Neuronal stem cell (in vitro differentiated cells): ENCODE data around the gene C4orf36. TPM values are rescaled to one million over a fixed set of nuclear protein-coding genes. Genes with fewer than 3 reads are reported as not detected.

Experiments used
- DNase-seq: peaks from one replicate; pipeline ENCODE4 v3.0.0-alpha.2; 2013; ENCODE audit warnings: low spot score
- H2AFZ ChIP-seq: one replicate; pipeline ENCODE4 v1.6.1; 2013; ENCODE audit warnings: mild to moderate bottlenecking, low read length, inconsistent platforms
- H2AK5ac ChIP-seq: 2 replicates; pipeline ENCODE4 v1.6.1; 2013; ENCODE audit warnings: low read depth, mild to moderate bottlenecking, inconsistent platforms, low read length, moderate library complexity, mixed read lengths
- H2BK120ac ChIP-seq: 2 replicates; pipeline ENCODE4 v1.6.1; 2013; ENCODE audit warnings: low read depth, mild to moderate bottlenecking, inconsistent platforms, low read length, moderate library complexity, mixed read lengths
- H2BK12ac ChIP-seq: one replicate; pipeline ENCODE4 v1.6.1; 2013; ENCODE audit warnings: low read length, inconsistent platforms
- H2BK15ac ChIP-seq: 2 replicates; pipeline ENCODE4 v1.6.1; 2013; ENCODE audit warnings: mild to moderate bottlenecking, low read length, inconsistent platforms, mixed read lengths
- H2BK5ac ChIP-seq: one replicate; pipeline ENCODE4 v1.6.1; 2013; ENCODE audit warnings: inconsistent platforms, mild to moderate bottlenecking, low read length, moderate library complexity
- H3K14ac ChIP-seq: one replicate; pipeline ENCODE4 v1.6.1; 2013; ENCODE audit warnings: low read length, inconsistent platforms
- H3K18ac ChIP-seq: 2 replicates; pipeline ENCODE4 v1.6.1; 2013; ENCODE audit warnings: low read length, inconsistent platforms
- H3K23ac ChIP-seq: 2 replicates; pipeline ENCODE4 v1.6.1; 2013; ENCODE audit warnings: low read depth, mild to moderate bottlenecking, mixed read lengths, low read length, inconsistent platforms; ENCODE audit not compliant: poor library complexity
- H3K27ac ChIP-seq: replicated peaks from 3 replicates; pipeline ENCODE4 v1.5.1; 2013; ENCODE audit warnings: low read length, inconsistent platforms
- H3K27me3 ChIP-seq, 3 experiments: 2 replicates each; pipeline ENCODE4 v1.6.1; 2013; ENCODE audit warnings: low read length in 3 of 3, mild to moderate bottlenecking in 2 of 3, inconsistent platforms in 1 of 3, low read depth in 1 of 3, mixed read lengths in 1 of 3, moderate library complexity in 1 of 3; ENCODE audit not compliant: control insufficient read depth in 3 of 3, insufficient read depth in 3 of 3
- H3K36me3 ChIP-seq, 2 donors: replicated peaks in 1 of 2; 2 replicates each; pipeline ENCODE4 v1.6.1; 2013; ENCODE audit warnings: low read length in 2 of 2; ENCODE audit not compliant: control insufficient read depth in 2 of 2, insufficient read depth in 2 of 2
- H3K4ac ChIP-seq: 2 replicates; pipeline ENCODE4 v1.6.1; 2013; ENCODE audit warnings: inconsistent platforms, mild to moderate bottlenecking, low read length, moderate library complexity
- H3K4me1 ChIP-seq, 2 donors: 1 replicate in 1 of 2; 2 replicates in 1 of 2; pipeline ENCODE4 v1.6.1; 2013; ENCODE audit warnings: low read length in 2 of 2, low read depth in 1 of 2; ENCODE audit not compliant: control insufficient read depth in 2 of 2, insufficient read depth in 1 of 2
- H3K4me2 ChIP-seq: one replicate; pipeline ENCODE4 v1.6.1; 2013; ENCODE audit warnings: mild to moderate bottlenecking, low read length, inconsistent platforms; ENCODE audit not compliant: insufficient read depth, poor library complexity, severe bottlenecking
- H3K4me3 ChIP-seq, 2 donors: 2 replicates each; pipeline ENCODE4 v1.5.1; 2013; ENCODE audit warnings: low read length in 2 of 2, mild to moderate bottlenecking in 2 of 2, inconsistent platforms in 1 of 2, moderate library complexity in 1 of 2
- H3K79me1 ChIP-seq: one replicate; pipeline ENCODE4 v1.6.1; 2013; ENCODE audit warnings: low read depth, mild to moderate bottlenecking, inconsistent platforms, low read length, moderate library complexity
- H3K9ac ChIP-seq: one replicate; pipeline ENCODE4 v1.6.1; 2013; ENCODE audit warnings: mild to moderate bottlenecking, low read depth, low read length, inconsistent platforms; ENCODE audit not compliant: poor library complexity
- H3K9me3 ChIP-seq, 2 donors: replicated peaks in 1 of 2; 2 replicates each; pipeline versions ENCODE3 to v1.6.1; 2013; ENCODE audit warnings: low read length in 2 of 2, mild to moderate bottlenecking in 2 of 2, inconsistent platforms in 1 of 2, low read depth in 1 of 2, mixed read lengths in 1 of 2, moderate library complexity in 1 of 2; ENCODE audit not compliant: control insufficient read depth in 2 of 2, insufficient read depth in 1 of 2
- H4K8ac ChIP-seq: one replicate; pipeline ENCODE4 v1.6.1; 2013; ENCODE audit warnings: low read depth, mild to moderate bottlenecking, inconsistent platforms, low read length, moderate library complexity
- H4K91ac ChIP-seq: one replicate; pipeline ENCODE4 v1.6.1; 2013; ENCODE audit warnings: low read length, low read depth, mild to moderate bottlenecking, inconsistent platforms; ENCODE audit not compliant: poor library complexity
- WGBS, 2 donors: extraction: QIAGEN DNeasy Blood & Tissue Kit; methylation state at CpG; one replicate each; pipeline ENCODE4 v1.1.7; 2013; ENCODE audit warnings: missing lambda C conversion rate in 2 of 2, mixed read lengths in 1 of 2; ENCODE audit not compliant: insufficient read length in 2 of 2, insufficient replicate concordance in 1 of 2; ENCODE audit errors: extremely low coverage in 2 of 2; 5-methylcytosine and 5-hydroxymethylcytosine counted together
- polyA plus RNA-seq, 2 experiments: library from polyadenylated mRNA; stranded (reverse); fragments of 200-250 nt; gene quantifications; one replicate each; pipeline ENCODE4 v1.2.3, GENCODE V29; 2013

The C4orf36 gene
- 1.6 TPM for polyA plus RNA-seq (2013, experiment 1 of 2)
- polyA plus RNA-seq (2013, experiment 2 of 2) = 2.2 TPM

- Histone ChIP-seq H2BK12ac (peak within 1 kb of the TSS; percentile 63), H3K4me3 (peak within 1 kb of the TSS; percentile 45 to 90), H3K36me3 (peaks cover 0 to 1% of the 10 kb centered on the region in 2 donors), H3K4me2 (peak within 1 kb of the TSS; percentile 92), H3K79me1 (no peaks in the 10 kb centered on the region), H3K4me1 (peaks cover 5 to 8% of the 10 kb centered on the region in 2 donors), H3K9me3 (no peaks in the 10 kb centered on the region), H3K18ac (peak within 1 kb of the TSS; percentile 99), H2BK5ac (peak within 1 kb of the TSS; percentile 35), H2BK120ac (peak within 1 kb of the TSS; percentile 97), H2AFZ (peak within 1 kb of the TSS; percentile 99), H2BK15ac (peak within 1 kb of the TSS; percentile 95), H3K14ac (peak within 1 kb of the TSS; percentile 94), H3K27ac (peak within 1 kb of the TSS; percentile 72), H2AK5ac (no peak within 1 kb of the TSS), H4K8ac (no peak within 1 kb of the TSS), H3K4ac (no peak within 1 kb of the TSS), H3K9ac (peak within 1 kb of the TSS; percentile 92), H4K91ac (no peak within 1 kb of the TSS), H3K23ac (peak within 1 kb of the TSS; percentile 83), H3K27me3 (no peaks in the 10 kb centered on the region)
- peak; percentile 70 for DNase-seq
- WGBS, 2 donors = no CpG with 5 or more reads among the region's 84 CpGs
Observed at GRCh38 chr4:86891762-86892635, at the start of gene C4orf36. TSS of gene C4orf36 (minus strand) at chr4:86892422. CDS start at chr4:86891520, 902 bp downstream.

DNA sequence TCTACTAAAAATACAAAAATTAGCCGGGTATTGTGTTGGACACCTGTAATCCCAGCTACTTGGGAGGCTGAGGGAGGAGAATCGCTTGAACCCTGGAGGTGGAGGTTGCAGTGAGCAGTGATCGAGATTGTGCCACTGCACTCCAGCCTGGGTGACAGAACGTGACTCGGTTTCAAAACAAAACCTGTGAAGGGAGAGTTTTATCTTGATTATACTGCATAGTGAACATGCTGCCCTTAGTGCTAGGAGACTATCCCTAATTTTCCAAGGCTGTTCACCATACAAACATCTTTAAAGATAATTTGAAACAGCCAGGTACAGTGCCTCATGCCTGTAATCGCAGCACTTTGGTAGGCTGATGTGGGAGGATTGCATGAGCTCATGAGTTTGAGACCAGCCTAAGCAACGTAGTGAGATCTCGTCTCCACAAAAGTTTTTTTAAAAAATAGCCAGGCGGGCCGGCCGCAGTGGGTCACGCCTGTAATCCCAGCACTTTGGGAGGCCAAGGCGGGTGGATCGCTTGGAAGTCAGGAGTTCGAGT is 48.8 kb upstream of the C4orf36 start:
- no peaks in the 10 kb centered on the region for H3K9me3 ChIP-seq
- no peak overlapping the region for H2BK5ac ChIP-seq
- H3K4me3 ChIP-seq = no peak overlapping the region
- peaks cover 1% of the 10 kb centered on the region for H3K79me1 ChIP-seq
- H3K4me2 ChIP-seq = no peak overlapping the region
- no CpG with 5 or more reads among the region's 15 CpGs for WGBS, 2 donors
- H3K23ac ChIP-seq = no peak overlapping the region
- H3K18ac ChIP-seq = no peak overlapping the region
- H3K4me1 ChIP-seq = peaks cover 0 to 1% of the 10 kb centered on the region in 2 donors
- no peak overlapping the region for H2BK15ac ChIP-seq
- no peaks in the 10 kb centered on the region for H3K27me3 ChIP-seq
- no peak overlapping the region for H4K91ac ChIP-seq
- H3K36me3 ChIP-seq = no peaks in the 10 kb centered on the region
- no peak overlapping the region for H4K8ac ChIP-seq
- H3K14ac ChIP-seq = no peak overlapping the region
- no peak overlapping the region for H2BK12ac ChIP-seq
- H2BK120ac ChIP-seq = no peak overlapping the region
- no peak overlapping the region for H3K4ac ChIP-seq
- DNase-seq = no peak
- H3K27ac ChIP-seq = no peak overlapping the region
- H2AFZ ChIP-seq = no peak overlapping the region
- H2AK5ac ChIP-seq = no peak overlapping the region
- H3K9ac ChIP-seq = no peak overlapping the region

- no peak overlapping the region for H3K14ac ChIP-seq
- H3K27ac ChIP-seq = no peak overlapping the region
- H3K23ac ChIP-seq = no peak overlapping the region
- no peak overlapping the region for H2BK120ac ChIP-seq
- no peak overlapping the region for H3K4me3 ChIP-seq
- no peak overlapping the region for H3K18ac ChIP-seq
- H3K9me3 ChIP-seq = no peaks in the 10 kb centered on the region
- no peak overlapping the region for H2AK5ac ChIP-seq
- no peak overlapping the region for H3K4me2 ChIP-seq
- no peaks in the 10 kb centered on the region for H3K27me3 ChIP-seq
- no peak overlapping the region for H2BK15ac ChIP-seq
- no peak overlapping the region for H4K91ac ChIP-seq
- H3K4me1 ChIP-seq = peaks cover 0 to 1% of the 10 kb centered on the region in 2 donors
- H3K79me1 ChIP-seq = peaks cover 1% of the 10 kb centered on the region
- DNase-seq = no peak
- H2BK5ac ChIP-seq = no peak overlapping the region
- H2AFZ ChIP-seq = no peak overlapping the region
- H3K4ac ChIP-seq = no peak overlapping the region
- no peak overlapping the region for H4K8ac ChIP-seq
- no peak overlapping the region for H2BK12ac ChIP-seq
- no CpG with 5 or more reads among the region's 8 CpGs for WGBS, 2 donors
- H3K9ac ChIP-seq = no peak overlapping the region
- no peaks in the 10 kb centered on the region for H3K36me3 ChIP-seq
Observed at GRCh38 chr4:86939729-86940575, 47.7 kb upstream of the C4orf36 start.
